Smooth muscle cell (in vitro differentiated cells): ENCODE results near the gene TMEM53. TPM values are rescaled to one million over a fixed set of nuclear protein-coding genes. Genes with fewer than 3 reads are reported as not detected.

Source experiments
- DNase-seq: peaks from one replicate; lab custom pipeline; 2025; ENCODE audit not compliant: unreplicated experiment; lab: John Stamatoyannopoulos, UW
- H2AFZ ChIP-seq: fragments of 200-600 bp; sonication (generic); 2 replicates; pipeline ENCODE4 v1.6.0; 2016; ENCODE audit warnings: antibody characterized with exemption, low read depth, mild to moderate bottlenecking
- H3F3A ChIP-seq: fragments of 200-600 bp; sonication (generic); 2 replicates; pipeline ENCODE4 v1.6.0; 2017; ENCODE audit warnings: antibody characterized with exemption, low read depth
- H3K27ac ChIP-seq: fragments of 200-600 bp; sonication (generic); 2 replicates; pipeline ENCODE4 v1.5.1; 2016; ENCODE audit warnings: low read depth, mild to moderate bottlenecking
- H3K27me3 ChIP-seq: fragments of 200-600 bp; sonication (generic); 2 replicates; pipeline ENCODE4 v1.6.1; 2016; ENCODE audit warnings: low read depth, mild to moderate bottlenecking
- H3K36me3 ChIP-seq: fragments of 200-600 bp; sonication (generic); 2 replicates; pipeline ENCODE4 v1.5.1; 2016; ENCODE audit warnings: low read depth
- H3K4me1 ChIP-seq: fragments of 200-600 bp; sonication (generic); 2 replicates; pipeline ENCODE4 v1.5.1; 2016; ENCODE audit warnings: low read depth
- H3K4me2 ChIP-seq: fragments of 200-600 bp; sonication (generic); 2 replicates; pipeline ENCODE4 v1.6.0; 2016; ENCODE audit warnings: mild to moderate bottlenecking
- H3K4me3 ChIP-seq: fragments of 200-600 bp; sonication (generic); 2 replicates; pipeline ENCODE4 v1.5.1; 2016; ENCODE audit warnings: mild to moderate bottlenecking
- H3K79me2 ChIP-seq: fragments of 200-600 bp; sonication (generic); 2 replicates; pipeline ENCODE4 v1.6.0; 2016; ENCODE audit warnings: low read depth, mild to moderate bottlenecking
- H3K9ac ChIP-seq: fragments of 200-600 bp; sonication (generic); 2 replicates; pipeline ENCODE4 v1.6.0; 2016; ENCODE audit warnings: low read depth
- H3K9me3 ChIP-seq: fragments of 200-600 bp; sonication (generic); replicated peaks from 2 replicates; pipeline ENCODE4 v1.5.1; 2016; ENCODE audit warnings: low read depth
- H4K20me1 ChIP-seq: fragments of 200-600 bp; sonication (generic); 2 replicates; pipeline ENCODE4 v1.6.0; 2016; ENCODE audit warnings: low read depth
- WGBS: methylation state at CpG from one replicate; pipeline ENCODE4 v1.1.7; 2016; ENCODE audit warnings: low lambda C conversion rate; 5-methylcytosine and 5-hydroxymethylcytosine counted together
- polyA plus RNA-seq: library from polyadenylated mRNA; unstranded; fragments of >200 nt; fragmentation: Nextera tagmentation; extraction: Ambion mirVana; gene quantifications from 2 replicates; pipeline ENCODE4 v1.2.1, GENCODE V29; 2016
- total RNA-seq: library from RNA; depleted of rRNA; stranded (reverse); fragments of >200 nt; gene quantifications from 2 replicates; pipeline ENCODE4 v1.2.3, GENCODE V29; 2014
- TF ChIP-seq, protein P1 (sequence below): fragments of 200-600 bp; sonication (generic); IDR thresholded peaks from 2 replicates; pipeline ENCODE4 v1.5.1; 2017; ENCODE audit warnings: borderline replicate concordance, mild to moderate bottlenecking, antibody characterized with exemption; ENCODE audit not compliant: insufficient read depth, poor library complexity, severe bottlenecking

The TMEM53 gene
- total and polyA plus RNA-seq, 2 experiments from 2014 or later = 8.1 to 15.5 TPM

DNA sequence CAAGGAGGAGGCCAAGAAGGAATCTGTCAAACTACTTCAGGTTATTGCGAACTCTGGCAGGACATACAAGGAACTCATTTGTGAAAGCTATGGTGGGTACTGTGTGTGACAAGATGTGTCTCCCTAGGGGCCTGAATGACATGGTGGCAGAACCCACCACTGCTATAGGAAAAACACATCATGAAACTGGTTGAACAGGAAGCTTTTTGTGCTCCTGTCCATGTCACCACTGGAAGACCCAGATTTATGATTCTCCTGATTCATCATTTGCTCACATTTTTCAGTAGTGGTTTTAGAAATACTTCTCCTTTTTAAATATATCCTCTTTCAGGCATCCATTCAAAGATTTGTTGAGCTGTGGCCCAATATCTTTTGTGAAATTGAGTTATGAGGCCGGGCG lies 23.9 kb upstream of the TMEM53 start:
- DNase-seq = no peak
- Histone ChIP-seq H3F3A (no peaks in the 10 kb centered on the region), H3K4me3 (no peak overlapping the region), H3K36me3 (no peaks in the 10 kb centered on the region), H3K4me1 (no peaks in the 10 kb centered on the region), H3K27ac (no peak overlapping the region), H3K4me2 (no peak overlapping the region), H3K9me3 (no peaks in the 10 kb centered on the region), H2AFZ (no peak overlapping the region), H3K79me2 (no peaks in the 10 kb centered on the region), H3K9ac (no peak overlapping the region), H3K27me3 (no peaks in the 10 kb centered on the region), H4K20me1 (no peaks in the 10 kb centered on the region)
- TF ChIP-seq, protein P1, sequence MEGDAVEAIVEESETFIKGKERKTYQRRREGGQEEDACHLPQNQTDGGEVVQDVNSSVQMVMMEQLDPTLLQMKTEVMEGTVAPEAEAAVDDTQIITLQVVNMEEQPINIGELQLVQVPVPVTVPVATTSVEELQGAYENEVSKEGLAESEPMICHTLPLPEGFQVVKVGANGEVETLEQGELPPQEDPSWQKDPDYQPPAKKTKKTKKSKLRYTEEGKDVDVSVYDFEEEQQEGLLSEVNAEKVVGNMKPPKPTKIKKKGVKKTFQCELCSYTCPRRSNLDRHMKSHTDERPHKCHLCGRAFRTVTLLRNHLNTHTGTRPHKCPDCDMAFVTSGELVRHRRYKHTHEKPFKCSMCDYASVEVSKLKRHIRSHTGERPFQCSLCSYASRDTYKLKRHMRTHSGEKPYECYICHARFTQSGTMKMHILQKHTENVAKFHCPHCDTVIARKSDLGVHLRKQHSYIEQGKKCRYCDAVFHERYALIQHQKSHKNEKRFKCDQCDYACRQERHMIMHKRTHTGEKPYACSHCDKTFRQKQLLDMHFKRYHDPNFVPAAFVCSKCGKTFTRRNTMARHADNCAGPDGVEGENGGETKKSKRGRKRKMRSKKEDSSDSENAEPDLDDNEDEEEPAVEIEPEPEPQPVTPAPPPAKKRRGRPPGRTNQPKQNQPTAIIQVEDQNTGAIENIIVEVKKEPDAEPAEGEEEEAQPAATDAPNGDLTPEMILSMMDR = no peak
- WGBS = 98% methylated on average over 3 of the region's 3 CpGs

DNA sequence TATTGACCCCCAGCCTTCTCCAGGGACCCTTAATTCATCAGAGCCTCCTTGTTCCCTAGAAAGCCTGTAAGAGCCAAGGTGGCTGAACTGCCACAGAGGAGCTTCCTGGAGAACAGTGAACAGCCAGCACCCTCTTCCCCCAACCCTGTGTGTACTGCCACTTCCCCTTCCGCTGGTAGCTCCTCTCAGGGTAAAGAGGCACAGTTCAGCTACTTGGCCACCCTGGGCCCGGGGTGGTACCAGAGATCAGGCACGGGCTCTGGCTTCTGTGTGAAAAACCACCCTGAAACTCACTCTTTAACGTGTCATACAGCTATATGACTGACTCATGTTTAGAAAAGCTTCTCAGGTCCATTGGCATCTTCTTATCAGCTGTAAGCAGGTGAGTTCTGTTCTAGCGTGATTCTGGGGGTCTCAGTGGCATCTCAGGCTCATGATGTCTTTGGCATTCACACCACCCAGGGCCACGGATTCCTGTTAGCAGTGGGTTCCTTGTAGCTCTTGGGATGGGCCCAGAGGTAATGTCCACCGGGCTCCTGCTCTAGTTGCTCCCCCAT lies 22.6 kb upstream of the TMEM53 start:
- Histone ChIP-seq H3K9ac (no peak overlapping the region), H3K36me3 (no peaks in the 10 kb centered on the region), H3K4me2 (no peak overlapping the region), H3K27me3 (no peaks in the 10 kb centered on the region), H3K4me3 (no peak overlapping the region), H3K79me2 (no peaks in the 10 kb centered on the region), H3K4me1 (no peaks in the 10 kb centered on the region), H3K27ac (no peak overlapping the region), H3K9me3 (no peaks in the 10 kb centered on the region), H3F3A (no peaks in the 10 kb centered on the region), H4K20me1 (no peaks in the 10 kb centered on the region), H2AFZ (no peak overlapping the region)
- TF ChIP-seq, protein P1 = no peak
- no peak for DNase-seq
- WGBS = 86% methylated on average over 7 of the region's 7 CpGs

DNA sequence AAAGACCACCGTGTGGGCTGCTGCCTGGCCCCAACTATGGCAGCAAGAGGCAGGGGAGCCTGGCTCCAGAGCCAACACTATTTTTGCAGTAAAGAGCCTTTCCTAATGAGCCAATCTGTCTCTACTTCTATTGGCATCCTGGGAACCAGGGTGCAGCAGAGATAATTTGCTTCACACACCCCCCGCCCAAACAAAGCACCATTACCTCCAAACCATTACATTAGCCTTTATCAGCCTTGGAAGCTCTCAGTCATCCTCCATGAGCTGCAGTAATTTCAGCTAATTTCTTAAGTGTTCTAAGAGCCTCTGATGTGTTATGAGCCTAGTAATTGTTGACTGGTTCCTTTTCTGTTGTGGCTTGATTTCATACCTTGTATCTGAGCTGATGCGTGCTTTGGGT lies 21.8 kb upstream of the TMEM53 start:
- no peak overlapping the region for H3K4me2 ChIP-seq
- H3K27me3 ChIP-seq = no peaks in the 10 kb centered on the region
- H3K9ac ChIP-seq = no peak overlapping the region
- no peaks in the 10 kb centered on the region for H3K4me1 ChIP-seq
- no peaks in the 10 kb centered on the region for H3K9me3 ChIP-seq
- TF ChIP-seq, protein P1 = no peak
- no peak for DNase-seq
- H4K20me1 ChIP-seq = no peaks in the 10 kb centered on the region
- H3F3A ChIP-seq = no peaks in the 10 kb centered on the region
- H3K4me3 ChIP-seq = no peak overlapping the region
- no peaks in the 10 kb centered on the region for H3K36me3 ChIP-seq
- H3K79me2 ChIP-seq = no peaks in the 10 kb centered on the region
- H3K27ac ChIP-seq = no peak overlapping the region
- H2AFZ ChIP-seq = no peak overlapping the region
- 98% methylated on average over 3 of the region's 3 CpGs for WGBS

DNA sequence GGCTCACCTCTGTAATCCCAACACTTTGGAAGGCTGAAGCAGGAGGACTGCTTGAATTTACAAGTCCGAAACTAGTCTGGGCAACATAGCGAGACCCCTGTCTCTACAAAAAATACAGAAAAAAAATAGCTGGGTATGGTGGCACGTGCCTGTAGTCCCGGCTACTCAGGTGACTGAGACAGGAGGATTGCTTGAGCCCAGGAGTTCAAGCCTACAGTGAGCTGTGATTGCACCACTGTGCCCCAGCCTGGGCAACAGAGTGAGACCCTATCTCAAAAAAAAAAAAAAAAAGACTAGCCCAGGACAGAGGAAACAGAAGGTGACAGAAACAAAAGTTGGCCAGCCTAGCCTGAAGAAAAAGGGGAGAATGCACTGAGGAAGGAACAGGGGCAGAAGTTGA lies 21.4 kb upstream of the TMEM53 start:
- H4K20me1 ChIP-seq = no peaks in the 10 kb centered on the region
- 100% methylated on average over 4 of the region's 4 CpGs for WGBS
- TF ChIP-seq, protein P1 = no peak
- H3K4me2 ChIP-seq = no peak overlapping the region
- H3K36me3 ChIP-seq = no peaks in the 10 kb centered on the region
- DNase-seq = no peak
- no peaks in the 10 kb centered on the region for H3K79me2 ChIP-seq
- no peaks in the 10 kb centered on the region for H3K27me3 ChIP-seq
- no peaks in the 10 kb centered on the region for H3F3A ChIP-seq
- H3K4me3 ChIP-seq = no peak overlapping the region
- H2AFZ ChIP-seq = no peak overlapping the region
- no peaks in the 10 kb centered on the region for H3K4me1 ChIP-seq
- H3K9me3 ChIP-seq = no peaks in the 10 kb centered on the region
- no peak overlapping the region for H3K9ac ChIP-seq
- H3K27ac ChIP-seq = no peak overlapping the region
